ENCODE results near the gene CAT. TPM values are rescaled to one million over a fixed set of nuclear protein-coding genes. Genes with fewer than 3 reads are reported as not detected.

Gene CAT
- total and polyA plus RNA-seq, 4 donors, result 91.8 to 319 (median 106) TPM

- H3K9ac ChIP-seq (ENCODE audit: insufficient read depth in 1 of 2, low read length in 2 of 2), result peak overlapping the region in 1 of 2 donors; percentile 95
- H3K36me3 ChIP-seq (ENCODE audit: control insufficient read depth in 4 of 4, insufficient read depth in 4 of 4, low read length in 4 of 4), result peaks cover 0 to 8% (median 3%) of the 10 kb centered on the region in 4 donors
- DNase-seq (no peak), ATAC-seq (ENCODE audit: insufficient read depth, low FRiP score) (no peak)
- H3K9me3 ChIP-seq (ENCODE audit: control insufficient read depth in 4 of 4, insufficient read depth in 3 of 4, low read length in 3 of 4), result peaks cover 0 to 2% (median 0%) of the 10 kb centered on the region in 4 donors
- no peak for TF ChIP-seq CTCF (IDR thresholded peaks at IDR 0.05; ENCODE audit: control extremely low read depth, extremely low read depth)
- no peaks in the 10 kb centered on the region for H3K27me3 ChIP-seq (ENCODE audit: control insufficient read depth in 3 of 3, insufficient read depth in 3 of 3, low read length in 2 of 3)
- 81 to 82% methylated on average over 2 of the region's 2 CpGs for WGBS, 2 donors
- no peak overlapping the region for H3K27ac ChIP-seq (ENCODE audit: low read depth in 1 of 2, low read length in 1 of 2)
- H3K4me3 ChIP-seq, result no peak overlapping the region
- peaks cover 3 to 12% (median 11%) of the 10 kb centered on the region in 5 donors for H3K4me1 ChIP-seq (ENCODE audit: control insufficient read depth in 5 of 5, insufficient read depth in 5 of 5, low read length in 5 of 5)
Measured at GRCh38 chr11:34437224-34438125, 1.3 kb upstream of the CAT start.

GRCh38 chr11:34439610-34440198, 970 bp downstream of the CAT start:
- Histone ChIP-seq H3K9ac (ENCODE audit: insufficient read depth in 1 of 2, low read length in 2 of 2) (peak overlapping the region in 1 of 2 donors; percentile 81), H3K9me3 (ENCODE audit: control insufficient read depth in 4 of 4, insufficient read depth in 3 of 4, low read length in 3 of 4) (peaks cover 0 to 2% (median 1%) of the 10 kb centered on the region in 4 donors), H3K27me3 (ENCODE audit: control insufficient read depth in 3 of 3, insufficient read depth in 3 of 3, low read length in 2 of 3) (no peaks in the 10 kb centered on the region), H3K4me1 (ENCODE audit: control insufficient read depth in 5 of 5, insufficient read depth in 5 of 5, low read length in 5 of 5) (peaks cover 4 to 17% (median 10%) of the 10 kb centered on the region in 5 donors), H3K4me3 (peak overlapping the region; percentile 78), H3K27ac (ENCODE audit: low read depth in 1 of 2, low read length in 1 of 2) (peak overlapping the region; percentile 96 to 98), H3K36me3 (ENCODE audit: control insufficient read depth in 4 of 4, insufficient read depth in 4 of 4, low read length in 4 of 4) (peaks cover 0 to 8% (median 3%) of the 10 kb centered on the region in 4 donors)
- no peak for TF ChIP-seq CTCF (IDR thresholded peaks at IDR 0.05; ENCODE audit: control extremely low read depth, extremely low read depth)
- DNase-seq (no peak), ATAC-seq (ENCODE audit: insufficient read depth, low FRiP score) (no peak)
- 14 to 24% methylated on average over 8 of the region's 8 CpGs for WGBS, 2 donors

- peaks cover 6 to 27% (median 10%) of the 10 kb centered on the region in 5 donors for H3K4me1 ChIP-seq (ENCODE audit: control insufficient read depth in 5 of 5, insufficient read depth in 5 of 5, low read length in 5 of 5)
- no peak overlapping the region for H3K27ac ChIP-seq (ENCODE audit: low read depth in 1 of 2, low read length in 1 of 2)
- ATAC-seq (ENCODE audit: insufficient read depth, low FRiP score), result no peak
Measured at GRCh38 chr11:34441814-34442213, 3.1 kb downstream of the CAT start.

More at GRCh38 chr11:34441814-34442213, 3.1 kb downstream of the CAT start:
- H3K9me3 ChIP-seq (ENCODE audit: control insufficient read depth in 4 of 4, insufficient read depth in 3 of 4, low read length in 3 of 4), result peaks cover 0 to 2% (median 1%) of the 10 kb centered on the region in 4 donors
- peaks cover 0 to 8% (median 3%) of the 10 kb centered on the region in 4 donors for H3K36me3 ChIP-seq (ENCODE audit: control insufficient read depth in 4 of 4, insufficient read depth in 4 of 4, low read length in 4 of 4)
- H3K4me3 ChIP-seq, result no peak overlapping the region
- no peak for DNase-seq
- no peaks in the 10 kb centered on the region for H3K27me3 ChIP-seq (ENCODE audit: control insufficient read depth in 3 of 3, insufficient read depth in 3 of 3, low read length in 2 of 3)
- no peak for TF ChIP-seq CTCF (IDR thresholded peaks at IDR 0.05; ENCODE audit: control extremely low read depth, extremely low read depth)
- no peak overlapping the region for H3K9ac ChIP-seq (ENCODE audit: insufficient read depth in 1 of 2, low read length in 2 of 2)

Data from lung (tissue), 12 donors.